SK-N-SH (cell line): Measurements from ENCODE around the gene FMNL2.

ENCODE experiments used
- EZH2phosphoT487 ChIP-seq: fragments of 200-600 bp; sonication (generic); IDR thresholded peaks from 2 replicates; pipeline ENCODE4 v1.6.1; 2017; ENCODE audit warnings: low read depth, mixed run types, mild to moderate bottlenecking, antibody characterized with exemption, moderate library complexity, borderline replicate concordance
- GATA2 ChIP-seq: sonication (generic); formaldehyde crosslinking; IDR thresholded peaks from 2 replicates; pipeline ENCODE4 v1.5.0; 2020; ENCODE audit warnings: mild to moderate bottlenecking, missing genetic modification reagents
- NRF1 ChIP-seq: IDR thresholded peaks from 2 replicates; pipeline ENCODE4 v1.6.1; 2012; ENCODE audit warnings: low read depth, mild to moderate bottlenecking, low read length
- POLR2AphosphoS5 ChIP-seq: IDR thresholded peaks from 2 replicates; pipeline ENCODE4 v1.6.1; 2012; ENCODE audit warnings: low read depth, low read length
- TF ChIP-seq, protein P1 (sequence below): fragments of 200-600 bp; sonication (generic); IDR thresholded peaks from 2 replicates; pipeline ENCODE4 v1.6.1; 2017; ENCODE audit warnings: antibody characterized with exemption, mild to moderate bottlenecking, moderate library complexity

DNA sequence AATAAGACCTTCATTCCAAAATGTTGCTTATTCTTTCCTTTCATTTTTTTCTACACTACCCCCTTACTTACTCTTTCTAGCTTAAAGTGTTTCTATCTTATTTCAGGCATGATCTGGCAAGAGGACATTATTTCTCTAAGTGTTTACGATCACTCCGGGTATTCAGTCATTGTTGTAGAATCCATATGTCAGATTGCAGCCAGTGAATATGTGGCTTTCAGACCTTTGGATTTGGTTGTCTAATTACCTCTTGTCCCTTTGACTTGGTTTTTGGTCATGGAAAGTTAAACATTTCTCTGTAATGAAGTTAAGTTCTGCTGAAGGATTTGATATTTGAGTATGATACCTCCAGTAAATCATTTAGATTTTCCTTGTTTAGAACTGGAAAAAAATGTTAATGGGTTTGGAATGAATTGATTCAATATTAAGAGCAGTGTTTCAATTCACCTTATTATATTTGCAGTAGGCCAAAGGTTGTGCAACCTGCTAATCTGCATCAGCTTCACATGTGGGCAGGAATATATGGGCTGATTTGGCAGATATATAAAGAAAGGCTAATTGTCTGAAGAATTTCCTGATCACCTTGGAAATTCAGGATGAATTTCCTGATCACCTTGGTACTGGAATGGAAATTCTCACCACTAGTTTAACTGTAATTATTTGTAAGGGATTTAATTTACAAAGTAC is 227.4 kb downstream of the FMNL2 start:
- TF ChIP-seq, protein P1, sequence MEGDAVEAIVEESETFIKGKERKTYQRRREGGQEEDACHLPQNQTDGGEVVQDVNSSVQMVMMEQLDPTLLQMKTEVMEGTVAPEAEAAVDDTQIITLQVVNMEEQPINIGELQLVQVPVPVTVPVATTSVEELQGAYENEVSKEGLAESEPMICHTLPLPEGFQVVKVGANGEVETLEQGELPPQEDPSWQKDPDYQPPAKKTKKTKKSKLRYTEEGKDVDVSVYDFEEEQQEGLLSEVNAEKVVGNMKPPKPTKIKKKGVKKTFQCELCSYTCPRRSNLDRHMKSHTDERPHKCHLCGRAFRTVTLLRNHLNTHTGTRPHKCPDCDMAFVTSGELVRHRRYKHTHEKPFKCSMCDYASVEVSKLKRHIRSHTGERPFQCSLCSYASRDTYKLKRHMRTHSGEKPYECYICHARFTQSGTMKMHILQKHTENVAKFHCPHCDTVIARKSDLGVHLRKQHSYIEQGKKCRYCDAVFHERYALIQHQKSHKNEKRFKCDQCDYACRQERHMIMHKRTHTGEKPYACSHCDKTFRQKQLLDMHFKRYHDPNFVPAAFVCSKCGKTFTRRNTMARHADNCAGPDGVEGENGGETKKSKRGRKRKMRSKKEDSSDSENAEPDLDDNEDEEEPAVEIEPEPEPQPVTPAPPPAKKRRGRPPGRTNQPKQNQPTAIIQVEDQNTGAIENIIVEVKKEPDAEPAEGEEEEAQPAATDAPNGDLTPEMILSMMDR, result no peak
- TF ChIP-seq GATA2 (CRISPR knock-in tag), result no peak
- no peak for TF ChIP-seq NRF1
- TF ChIP-seq EZH2phosphoT487, result no peak
- no peak for TF ChIP-seq POLR2AphosphoS5
